GM19468 (cell line): ENCODE results near the gene DENND1A.

ENCODE experiments used
- ATAC-seq: cut with Tn5 transposase; IDR thresholded peaks from one replicate; pipeline ENCODE4 v1.9.1; 2021; ENCODE audit warnings: mild to moderate bottlenecking, moderate library complexity, moderate number of reproducible peaks; ENCODE audit not compliant: unreplicated experiment; ENCODE audit errors: extremely low read depth

The DENND1A gene

DNA sequence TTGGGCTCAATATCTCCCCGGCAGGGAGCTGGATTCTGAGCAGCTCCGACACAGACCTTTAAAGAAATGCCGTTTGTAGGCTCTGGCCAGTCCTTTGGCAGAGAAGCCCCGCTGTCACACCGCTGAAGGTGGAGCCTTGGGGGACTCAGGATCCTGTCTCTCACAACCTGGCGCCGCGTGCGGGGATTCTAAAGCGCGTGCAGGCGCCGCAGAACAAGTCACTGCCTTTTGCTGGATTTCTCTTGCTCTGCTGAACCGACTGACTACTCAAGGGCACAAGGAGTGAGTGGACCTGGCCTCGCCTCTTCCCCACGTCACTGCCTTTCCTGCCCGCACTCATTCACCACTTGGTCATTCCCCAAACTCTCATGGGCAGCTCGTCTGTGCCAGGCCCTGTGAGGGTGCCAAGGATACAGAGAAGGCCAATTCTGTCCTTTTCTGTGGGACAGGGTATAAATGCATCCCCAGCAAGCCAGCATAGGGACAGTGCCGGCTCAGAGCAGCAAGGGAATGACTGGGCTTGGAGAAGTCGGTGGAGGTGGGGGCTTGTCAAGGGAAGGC, 504.6 kb downstream of the DENND1A start:
- ATAC-seq = no peak

DNA sequence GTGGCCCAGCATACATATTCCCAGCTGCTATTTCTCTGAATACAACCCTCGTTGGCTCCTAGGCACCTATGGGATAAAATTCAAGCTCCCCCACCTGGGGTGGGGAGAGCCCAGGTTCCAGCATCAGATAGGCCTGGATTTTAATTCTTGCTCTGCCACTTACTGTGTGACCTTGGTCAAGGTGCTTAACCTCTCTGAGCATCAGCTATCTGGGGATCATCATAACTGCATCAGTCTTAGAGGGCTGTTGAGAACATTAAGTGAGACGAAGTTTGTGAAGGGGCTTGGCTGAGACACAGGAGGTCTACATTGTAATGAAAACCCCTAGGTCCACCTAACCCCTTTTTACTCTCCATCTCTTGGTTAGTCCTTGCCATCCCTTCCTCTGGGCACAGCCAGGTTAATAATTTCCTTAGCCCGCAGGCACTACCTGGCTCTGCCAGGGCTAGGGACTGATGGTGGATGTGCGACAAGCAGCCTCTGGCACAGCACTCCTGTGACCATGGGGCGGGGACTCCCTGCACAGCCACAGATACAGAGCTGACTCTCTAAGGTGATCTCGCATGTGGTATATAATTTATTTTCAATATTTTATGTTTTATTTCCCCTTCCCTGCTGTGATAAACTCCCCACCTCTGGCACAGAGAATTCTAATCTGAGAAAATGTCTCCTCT, 505.2 kb downstream of the DENND1A start:
- ATAC-seq = no peak

DNA sequence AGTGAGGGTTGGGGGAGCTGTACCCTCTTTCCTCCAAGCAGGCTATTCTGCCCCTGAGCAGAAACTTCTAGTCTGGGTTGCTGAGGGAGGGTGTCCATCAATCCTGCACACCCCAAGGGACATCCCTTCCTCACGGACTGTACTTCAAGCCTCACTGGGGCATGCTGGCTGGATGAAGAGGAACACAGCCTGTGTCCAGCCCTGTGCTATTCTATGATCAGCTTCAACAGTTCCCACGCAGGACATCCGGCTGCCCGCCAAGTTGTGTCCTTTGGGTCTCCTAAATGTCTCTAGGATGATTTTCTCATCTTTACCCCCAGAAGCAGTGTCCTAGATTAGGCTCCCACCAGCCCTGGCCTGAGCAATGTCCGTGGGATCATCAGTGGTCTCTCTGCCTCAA, 505.8 kb downstream of the DENND1A start:
- ATAC-seq = no peak

- ATAC-seq = no peak
Measured at GRCh38 chr9:123423311-123423640, 506.6 kb downstream of the DENND1A start.

DNA sequence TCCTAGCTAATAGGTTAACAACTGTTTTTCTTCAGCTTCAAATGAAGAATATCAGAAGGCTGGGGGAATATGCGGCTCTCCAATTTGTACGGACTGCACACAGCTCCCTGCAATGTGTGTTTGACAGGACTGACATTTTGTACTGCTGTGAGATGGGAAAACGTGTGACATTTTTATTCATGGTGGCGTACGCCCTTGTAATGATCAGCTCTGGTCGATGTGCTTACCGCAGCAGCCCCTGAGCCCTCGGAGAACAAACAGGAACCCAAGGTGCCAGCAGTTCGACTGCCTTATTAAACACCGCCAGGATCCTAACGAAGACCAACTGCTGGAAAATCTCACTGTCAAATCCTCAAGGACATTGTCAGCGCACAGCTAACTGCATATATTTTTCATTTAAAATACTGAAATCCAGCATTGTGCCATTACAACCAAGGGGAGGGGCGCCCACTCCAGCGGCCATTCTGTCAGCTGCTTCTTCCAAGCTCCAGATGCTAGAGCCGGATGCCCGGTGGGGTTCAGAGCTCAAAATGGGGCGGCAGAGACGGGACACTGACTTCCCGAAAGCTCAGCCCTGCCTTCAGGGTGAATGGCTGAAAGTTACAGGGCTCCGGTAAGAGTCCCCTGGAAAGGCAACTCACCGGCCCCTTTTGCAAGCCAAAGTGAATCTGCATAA, 507.2 kb downstream of the DENND1A start:
- no peak for ATAC-seq

GRCh38 chr9:123421801-123422455, 508.0 kb downstream of the DENND1A start:
- ATAC-seq = no peak

DNA sequence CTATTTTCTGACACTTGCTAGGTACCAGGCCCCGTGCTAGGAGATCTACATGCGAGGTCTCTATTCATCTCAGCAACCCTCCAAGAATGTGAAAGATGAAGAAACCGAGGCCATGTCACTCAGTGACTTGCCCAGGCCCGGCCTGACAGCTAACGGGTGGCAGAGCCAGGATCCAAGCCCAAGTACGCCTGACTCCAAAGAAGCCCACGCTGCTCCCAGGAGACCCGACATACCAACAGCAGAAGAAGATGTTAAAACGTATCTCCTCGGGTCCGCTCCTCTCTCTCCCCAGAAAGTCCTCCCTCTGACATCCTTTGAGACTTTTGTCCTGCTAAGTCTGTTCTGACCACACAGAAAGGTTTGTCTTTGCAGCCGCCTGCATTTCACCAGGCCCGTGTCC, 508.7 kb downstream of the DENND1A start:
- ATAC-seq = no peak

DNA sequence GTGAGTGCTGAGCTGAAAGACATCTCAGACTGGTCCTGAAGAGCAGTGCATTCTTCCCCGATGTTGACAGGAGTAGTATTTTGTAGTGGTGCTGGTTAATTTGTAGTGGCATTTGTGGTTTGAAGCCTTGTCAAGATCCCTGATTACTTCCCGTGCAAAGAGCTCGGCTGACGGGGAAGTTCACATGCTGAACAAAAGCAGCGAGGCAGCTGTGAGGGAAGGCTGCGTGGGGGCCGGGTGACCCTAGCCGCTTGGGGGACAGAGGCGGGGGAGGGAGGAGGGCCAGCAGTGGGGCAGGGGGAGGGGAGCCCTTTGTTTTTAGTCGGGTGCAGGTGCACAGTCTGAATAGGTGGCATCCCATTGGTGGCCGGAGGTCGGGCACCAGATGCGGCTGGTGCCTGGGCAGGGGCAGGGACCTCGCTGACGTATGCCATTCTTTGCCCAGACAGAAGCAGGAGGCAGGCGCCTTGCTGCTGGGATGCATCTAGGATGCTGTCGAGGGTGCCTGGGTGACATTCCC, 509.3 kb downstream of the DENND1A start:
- ATAC-seq = no peak

DNA sequence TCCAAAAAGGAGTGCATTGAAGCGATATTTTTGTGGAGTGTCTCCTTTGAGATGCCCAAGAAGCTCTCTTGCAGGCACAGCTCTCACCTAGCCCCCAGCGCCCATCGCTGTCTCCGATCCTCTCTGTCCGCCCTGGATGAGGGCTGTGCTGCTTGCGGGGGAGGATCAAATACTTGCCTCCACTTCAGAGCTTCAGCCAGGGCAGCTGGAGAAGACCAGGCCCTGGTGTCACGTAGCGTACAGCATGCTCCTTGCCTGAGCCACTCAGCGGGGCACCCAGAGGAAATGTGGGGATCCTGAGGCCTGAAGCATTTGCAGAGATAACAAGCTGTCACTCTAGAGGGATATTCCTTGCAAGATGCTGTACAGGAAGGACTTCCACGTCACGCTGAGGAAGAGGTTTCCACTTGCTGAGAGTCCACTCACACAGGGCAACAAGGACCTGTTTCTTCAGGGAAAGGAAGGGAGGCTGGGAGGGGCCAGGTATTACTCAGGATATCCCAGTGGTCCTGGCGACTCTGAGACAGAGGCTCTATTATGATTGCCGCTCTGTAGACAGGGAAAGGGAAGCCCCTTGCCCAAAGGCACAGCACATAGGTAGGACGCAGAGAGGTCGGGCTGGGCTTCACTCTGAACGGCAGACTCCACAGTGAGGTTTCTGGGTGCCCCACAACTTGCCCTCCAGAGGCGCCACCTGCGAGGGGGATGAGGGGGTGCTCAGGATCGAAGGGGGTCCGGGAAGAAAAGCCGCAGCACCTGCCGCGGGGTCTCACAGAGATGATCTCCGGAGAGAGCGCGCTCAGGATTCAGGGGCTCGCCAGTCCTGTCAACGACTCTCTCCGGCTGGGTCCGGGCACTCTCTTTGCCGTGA, 510.0 kb downstream of the DENND1A start:
- ATAC-seq = no peak

- ATAC-seq = no peak
Measured at GRCh38 chr9:123419091-123419490, 510.8 kb downstream of the DENND1A start.

DNA sequence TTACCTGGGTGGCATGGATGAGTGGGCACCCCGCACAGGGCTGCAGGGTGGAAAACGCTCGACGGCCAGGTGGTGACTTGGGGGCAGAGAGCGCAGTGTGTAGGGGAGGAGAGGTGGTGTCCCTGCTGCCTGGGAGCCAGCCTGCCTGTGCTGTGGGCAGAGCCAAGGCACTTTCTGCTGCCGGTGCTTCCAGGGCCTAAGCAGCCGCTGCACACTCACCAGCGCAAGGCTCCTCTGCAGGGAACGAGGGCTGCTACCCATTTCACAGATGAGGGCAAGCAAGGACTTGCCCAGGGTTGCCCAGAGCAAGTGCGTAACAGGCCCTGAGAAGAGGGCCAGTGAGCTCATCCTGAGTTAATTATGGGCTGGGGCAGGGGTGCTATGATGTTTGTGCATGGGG, 511.4 kb downstream of the DENND1A start:
- no peak for ATAC-seq

DNA sequence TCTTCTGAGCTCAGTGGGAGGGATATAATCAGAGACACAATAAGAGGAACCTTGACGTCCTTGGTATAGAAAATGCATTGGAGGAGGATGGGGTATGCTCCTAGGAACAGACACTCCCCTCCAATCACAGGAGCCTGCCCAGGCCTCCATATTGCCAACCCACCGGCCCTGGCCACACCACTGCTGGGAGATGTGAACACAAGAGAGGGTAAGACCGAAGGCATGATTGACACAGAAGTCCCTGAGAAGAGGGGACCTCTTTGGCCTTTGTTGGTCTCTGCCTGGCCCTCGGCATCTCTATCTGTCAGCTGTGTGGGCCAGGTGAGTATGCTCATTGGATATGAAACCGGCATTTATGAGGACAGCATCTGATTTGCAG, 511.9 kb downstream of the DENND1A start:
- no peak for ATAC-seq

DNA sequence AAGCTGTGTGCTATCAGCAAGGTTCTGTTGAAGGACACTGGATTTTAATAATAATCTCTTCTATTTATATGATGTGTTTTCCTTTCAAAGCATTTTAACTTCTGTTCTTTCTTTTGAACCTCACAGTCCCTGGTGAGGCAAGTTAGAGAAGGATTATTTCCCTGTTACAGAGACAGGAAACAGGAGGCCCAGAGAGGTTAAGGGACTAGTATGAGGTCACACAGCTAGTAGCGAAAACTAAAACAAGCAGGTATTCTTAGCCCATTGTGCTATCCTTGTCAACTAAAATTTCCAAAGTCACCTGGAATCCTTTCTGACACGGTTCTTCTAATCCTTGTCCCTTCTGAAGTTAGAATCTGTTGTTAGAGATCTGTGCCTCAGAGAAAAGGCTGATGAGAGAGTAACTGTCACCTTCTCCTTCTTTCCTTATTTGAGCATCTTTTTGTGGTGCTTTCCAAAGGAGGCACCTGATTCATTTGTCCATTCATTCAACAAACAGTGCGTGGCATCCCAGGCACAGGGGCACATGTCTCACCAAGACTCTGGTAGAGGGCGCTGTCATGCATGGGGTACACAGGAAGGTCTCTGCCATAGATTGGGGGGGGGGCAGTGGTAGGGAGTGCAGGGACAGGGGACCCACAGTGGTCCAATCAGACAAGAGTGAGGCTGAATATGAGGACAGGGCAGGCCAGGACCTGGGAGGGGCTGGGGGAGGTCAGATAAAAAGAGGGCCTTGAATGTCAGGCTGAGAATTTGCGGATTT, 512.5 kb downstream of the DENND1A start:
- ATAC-seq = no peak

DNA sequence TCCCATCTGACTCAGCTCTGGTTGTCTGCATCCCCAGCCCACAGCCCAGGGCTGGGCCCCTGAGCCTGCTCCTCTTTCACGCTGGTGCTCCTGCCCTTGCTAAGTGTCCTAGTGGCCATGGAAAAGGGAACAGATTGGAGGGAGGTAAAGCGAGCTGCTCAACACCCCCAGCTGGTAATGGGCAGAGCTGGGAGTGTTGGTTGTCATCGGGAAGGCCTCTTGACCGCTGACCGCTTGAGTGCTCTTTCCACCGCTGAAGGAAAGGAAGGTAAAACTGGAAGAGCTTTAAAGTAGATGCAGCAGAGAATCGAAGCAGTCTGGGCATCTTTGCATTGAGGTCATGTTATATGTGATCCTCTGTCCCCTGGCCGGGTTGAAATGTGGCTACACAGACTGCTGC, 513.8 kb downstream of the DENND1A start:
- no peak for ATAC-seq

- ATAC-seq = no peak
Measured at GRCh38 chr9:123414936-123415930, 514.7 kb downstream of the DENND1A start.

- ATAC-seq = no peak
Measured at GRCh38 chr9:123414204-123414603, 515.7 kb downstream of the DENND1A start.

DNA sequence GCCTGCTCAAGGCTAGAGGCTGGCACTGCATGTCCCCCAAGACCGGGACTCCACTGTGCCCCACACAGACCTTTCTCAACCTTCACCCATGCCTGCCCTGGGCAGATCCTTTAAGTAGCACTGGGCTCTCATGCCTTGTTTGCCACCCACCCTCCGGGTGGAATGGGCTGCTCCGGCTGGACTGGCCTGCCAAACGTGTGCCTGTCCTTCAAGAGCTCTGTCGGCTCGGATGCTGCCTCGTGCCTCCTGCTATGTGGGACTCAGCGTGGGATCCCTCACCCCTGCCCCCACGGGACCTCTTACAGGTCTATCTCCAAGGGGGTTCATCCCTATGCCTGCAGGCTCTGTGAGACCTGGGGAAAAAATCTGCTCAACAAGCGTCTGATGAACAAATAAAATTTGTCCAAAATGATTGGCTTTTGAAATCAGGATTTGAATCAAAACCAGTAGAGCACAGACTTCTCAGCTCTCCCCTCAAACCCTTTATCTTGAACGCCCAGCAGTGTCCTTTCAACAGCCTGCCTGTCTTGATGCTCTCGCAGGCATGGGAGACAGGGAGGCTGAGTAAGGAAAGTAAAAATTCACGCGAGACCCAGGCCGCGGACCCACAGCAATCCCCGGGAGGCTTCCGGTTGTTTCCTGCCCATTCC, 517.6 kb downstream of the DENND1A start:
- no peak for ATAC-seq

DNA sequence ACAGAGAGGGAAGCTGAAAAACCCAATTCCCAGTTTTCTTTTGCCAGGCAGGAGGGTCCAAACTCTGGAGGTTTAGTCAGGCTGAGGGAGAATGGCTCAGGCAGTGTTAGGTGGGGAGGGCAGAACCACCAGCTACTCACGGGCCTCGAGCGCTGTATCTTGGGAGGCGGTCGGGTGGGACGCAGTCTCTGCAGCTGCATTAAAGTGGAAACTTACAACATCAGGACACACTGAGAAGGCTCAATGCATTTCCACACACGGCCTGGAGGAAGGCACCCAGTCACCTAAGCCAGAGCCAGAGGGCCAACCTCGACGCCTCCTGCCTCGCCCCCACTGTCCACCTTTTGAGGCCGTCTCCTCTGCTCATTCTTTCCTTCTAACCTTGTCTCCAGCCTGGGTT, 518.3 kb downstream of the DENND1A start:
- no peak for ATAC-seq
